ENCODE results near the gene PRMT3.

DNA sequence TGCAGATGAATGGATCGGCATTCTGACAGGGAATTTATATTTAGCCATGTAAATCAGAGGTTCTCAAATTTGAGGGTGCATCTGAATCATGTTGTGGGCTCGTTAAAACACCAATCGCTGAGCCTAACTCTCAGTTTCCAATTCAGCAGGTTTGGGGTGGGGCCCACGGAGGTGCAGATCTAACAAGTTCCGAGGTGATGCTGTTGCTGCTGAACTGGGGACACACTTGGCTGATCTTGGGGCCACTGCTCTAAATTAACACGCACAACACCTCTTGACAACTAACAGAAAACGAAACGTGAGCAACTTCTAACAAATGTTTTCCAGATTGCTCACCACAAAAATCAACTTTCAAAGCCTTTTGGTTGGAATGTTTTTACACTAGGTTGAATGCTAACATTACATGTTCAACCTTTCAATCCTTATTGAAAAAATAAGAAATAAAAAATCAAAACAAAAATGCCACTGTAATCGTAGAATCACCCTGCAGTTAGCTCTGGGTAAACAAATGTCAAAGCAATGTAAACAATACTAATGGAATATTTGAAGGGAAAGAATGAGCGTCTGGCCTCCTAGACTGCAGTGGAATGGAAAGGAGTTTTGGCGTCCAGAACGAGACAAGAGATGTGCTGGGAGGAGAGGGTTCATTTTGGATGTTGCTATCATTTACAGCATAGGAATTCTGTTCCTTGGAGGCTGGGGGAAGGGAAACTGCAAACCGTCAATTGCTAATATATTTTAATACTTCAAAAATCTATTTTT is 143.6 kb downstream of the PRMT3 start:
- no peak for TF ChIP-seq CTCF (IDR thresholded peaks at IDR 0.05 in 8 of 11, conservative IDR thresholded peaks at IDR 0.05 in 3 of 11)
- TF ChIP-seq POLR2A (IDR thresholded peaks at IDR 0.05): no peak
- TF ChIP-seq POLR2AphosphoS5 (IDR thresholded peaks at IDR 0.05): no peak

Measured in spleen (tissue), 7 donors.